ENCODE results near the gene TCEA2.

DNA sequence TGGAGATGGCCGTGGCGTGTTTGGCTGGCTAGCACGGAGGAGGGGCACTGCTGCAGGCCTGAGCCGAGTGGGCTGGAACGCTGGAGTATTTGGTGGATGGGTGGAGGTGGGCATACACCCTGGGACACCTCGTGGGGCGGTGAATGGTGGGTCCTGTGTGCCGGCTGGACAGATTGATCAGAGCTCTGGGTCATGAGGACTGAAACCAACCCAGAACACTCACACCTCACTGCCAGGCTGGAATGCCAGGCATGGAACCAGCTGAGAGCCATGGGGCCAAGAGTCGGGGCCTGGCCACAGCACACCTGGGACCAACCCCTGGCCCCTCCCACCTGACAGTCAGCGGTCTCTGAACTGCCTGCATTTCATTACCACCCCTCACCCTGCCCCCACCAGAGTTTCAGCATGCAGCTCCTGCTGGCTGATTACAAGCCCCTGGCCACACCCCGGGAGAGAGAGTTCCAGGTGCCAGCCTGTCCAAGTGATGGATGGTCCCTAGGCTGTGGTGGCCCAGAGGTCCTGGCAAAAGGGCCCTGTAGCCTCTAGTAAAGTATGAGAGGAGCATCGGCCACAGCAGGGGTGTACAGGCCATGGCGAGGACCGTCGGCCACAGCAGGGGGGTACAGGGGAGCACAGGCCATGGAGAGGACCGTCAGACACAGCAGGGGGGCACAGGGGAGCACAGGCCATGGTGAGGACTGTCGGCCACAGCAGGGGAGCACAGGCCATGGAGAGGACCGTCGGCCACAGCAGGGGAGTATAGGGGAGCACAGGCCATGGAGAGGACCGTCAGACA lies 41.1 kb downstream of the TCEA2 start:
- TF ChIP-seq POLR2A (IDR thresholded peaks at IDR 0.05): no peak
- TF ChIP-seq, protein P1, sequence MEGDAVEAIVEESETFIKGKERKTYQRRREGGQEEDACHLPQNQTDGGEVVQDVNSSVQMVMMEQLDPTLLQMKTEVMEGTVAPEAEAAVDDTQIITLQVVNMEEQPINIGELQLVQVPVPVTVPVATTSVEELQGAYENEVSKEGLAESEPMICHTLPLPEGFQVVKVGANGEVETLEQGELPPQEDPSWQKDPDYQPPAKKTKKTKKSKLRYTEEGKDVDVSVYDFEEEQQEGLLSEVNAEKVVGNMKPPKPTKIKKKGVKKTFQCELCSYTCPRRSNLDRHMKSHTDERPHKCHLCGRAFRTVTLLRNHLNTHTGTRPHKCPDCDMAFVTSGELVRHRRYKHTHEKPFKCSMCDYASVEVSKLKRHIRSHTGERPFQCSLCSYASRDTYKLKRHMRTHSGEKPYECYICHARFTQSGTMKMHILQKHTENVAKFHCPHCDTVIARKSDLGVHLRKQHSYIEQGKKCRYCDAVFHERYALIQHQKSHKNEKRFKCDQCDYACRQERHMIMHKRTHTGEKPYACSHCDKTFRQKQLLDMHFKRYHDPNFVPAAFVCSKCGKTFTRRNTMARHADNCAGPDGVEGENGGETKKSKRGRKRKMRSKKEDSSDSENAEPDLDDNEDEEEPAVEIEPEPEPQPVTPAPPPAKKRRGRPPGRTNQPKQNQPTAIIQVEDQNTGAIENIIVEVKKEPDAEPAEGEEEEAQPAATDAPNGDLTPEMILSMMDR (IDR thresholded peaks at IDR 0.05): no peak
